Measurements from ENCODE around the gene AKIP1.

AKIP1 gene

GRCh38 chr11:8961401-8961800 is 50.4 kb downstream of the AKIP1 start:
- peak; percentile 18 for DNase-seq

DNA sequence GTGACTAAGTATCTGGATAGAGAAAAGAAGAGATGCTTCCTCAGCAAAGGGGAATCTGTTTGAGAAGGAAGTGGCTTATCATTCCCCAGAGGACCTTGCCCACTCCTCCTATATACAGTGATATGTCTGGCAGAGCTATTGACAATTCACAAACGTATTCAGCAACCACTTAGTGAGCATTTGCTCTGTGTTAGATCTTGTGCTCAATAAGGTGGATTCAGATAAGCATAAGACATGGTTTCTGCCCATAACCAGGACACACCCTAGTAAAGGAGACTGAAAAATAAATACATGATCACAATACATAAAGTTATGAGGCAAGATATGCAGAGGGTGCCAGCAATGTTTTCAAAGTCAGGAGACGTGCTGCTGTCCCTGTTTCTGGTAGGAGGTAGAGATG is 51.9 kb downstream of the AKIP1 start:
- DNase-seq: no peak

DNA sequence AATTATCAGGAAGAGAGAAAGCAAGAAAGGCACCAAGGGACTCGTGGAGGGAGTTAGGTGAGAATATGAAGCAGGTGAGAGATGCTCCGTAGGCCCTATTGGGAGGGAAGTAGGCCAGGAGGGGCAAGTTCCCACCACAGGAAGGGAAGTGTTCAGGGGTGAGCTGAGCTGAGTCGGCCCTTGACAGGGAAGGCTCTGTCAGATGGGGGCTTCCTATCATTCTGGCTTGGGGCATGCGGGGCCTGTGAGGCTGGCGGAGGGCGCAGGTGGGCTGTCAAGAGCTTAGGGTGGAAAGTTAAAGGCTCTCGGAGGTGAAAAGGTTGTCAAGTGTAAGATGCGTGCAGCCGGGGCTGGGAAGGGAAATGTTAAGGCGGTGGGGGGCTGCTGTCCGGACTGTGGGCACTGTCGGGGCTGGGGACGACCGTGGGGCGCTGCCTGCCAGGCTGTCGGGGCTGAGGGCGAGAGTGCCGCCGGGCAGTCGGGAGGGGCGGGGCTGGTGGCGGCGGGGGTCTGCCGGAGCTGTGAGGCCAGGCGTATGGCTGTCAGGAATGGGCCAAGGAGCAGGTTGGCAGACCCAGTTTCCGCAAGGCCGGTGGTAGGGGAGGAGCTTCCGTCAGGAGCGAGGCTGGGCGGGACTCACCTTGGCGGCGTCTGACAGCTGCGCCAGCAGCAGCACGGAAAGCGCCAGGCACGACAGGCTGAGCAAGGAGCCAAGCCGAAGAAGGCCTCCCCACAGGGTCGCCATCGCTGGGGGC is 52.8 kb downstream of the AKIP1 start:
- peak; percentile 61 for DNase-seq

GRCh38 chr11:8964324-8965320 is 53.6 kb downstream of the AKIP1 start, which contains the start of gene TMEM9B:
TMEM9B (minus strand) TSS chr11:8964442; CDS start chr11:8964313, 129 bp downstream.
- peak; percentile 72 for DNase-seq

- DNase-seq: peak; percentile 29
Observed at GRCh38 chr11:8967184-8967583, 56.2 kb downstream of the AKIP1 start.

All from MV-4-11 (cell line).